Hematopoietic multipotent progenitor cell treated with erythropoietin and hydrocortisone succinate and interleukin-3 and kit ligand, for 17 days (in vitro differentiated cells): ENCODE measurements around the gene INCA1.
A peak's percentile ranks its signal among the peaks of the same experiment; 100 is the strongest.

Experiments used
- DNase-seq: peaks from one replicate; pipeline ENCODE4 v3.0.0-alpha.2; 2015; ENCODE audit warnings: low spot score

The INCA1 gene

DNA sequence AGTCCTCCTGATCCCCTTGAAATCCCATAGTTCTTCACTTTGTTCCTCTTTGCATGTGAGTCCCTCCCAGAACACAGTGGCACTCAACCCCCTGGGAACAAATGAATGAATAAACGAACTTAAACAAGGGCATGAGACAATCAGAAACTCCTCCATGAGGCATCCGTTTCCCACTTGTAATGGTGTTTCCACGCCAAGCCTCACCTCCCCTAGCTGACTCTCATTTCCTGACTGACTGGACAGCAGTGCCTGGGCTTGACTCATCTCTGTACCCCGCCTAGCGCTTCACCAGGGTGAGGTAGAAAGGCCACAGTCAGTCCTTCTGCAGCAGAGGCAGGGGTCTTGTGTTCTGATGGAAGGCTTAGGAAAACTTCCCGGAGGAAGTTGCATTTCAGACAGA is 14.6 kb upstream of the INCA1 start:
- no peak for DNase-seq

DNA sequence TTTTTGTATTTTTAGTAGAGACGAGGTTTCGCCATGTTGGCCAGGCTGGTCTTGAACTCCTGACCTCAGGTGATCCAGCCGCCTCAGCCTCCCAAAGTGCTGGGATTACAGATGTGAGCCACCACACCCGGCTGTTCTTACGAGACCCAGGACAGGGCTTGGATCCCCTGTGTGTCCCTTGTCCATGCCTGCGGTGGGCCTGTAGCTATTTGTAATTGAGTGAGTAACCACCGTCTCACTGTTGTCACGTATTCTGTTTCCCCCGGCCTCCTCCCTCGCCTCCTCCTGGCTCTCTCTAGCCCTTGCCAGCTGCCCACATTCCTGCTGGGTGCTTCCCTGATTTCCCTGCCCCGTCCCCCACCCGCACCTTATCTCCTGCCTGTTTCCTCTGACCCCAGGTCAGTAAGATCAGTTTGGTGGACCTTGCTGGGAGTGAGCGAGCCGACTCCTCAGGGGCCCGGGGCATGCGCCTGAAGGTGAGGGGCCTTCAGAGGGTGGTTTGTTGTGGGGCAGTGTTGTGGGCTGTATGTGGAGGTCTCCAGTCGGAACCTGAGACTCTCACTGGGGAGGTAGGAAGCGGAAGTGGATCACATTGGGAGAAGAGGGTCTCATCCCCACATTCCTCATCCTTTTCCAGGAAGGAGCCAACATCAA is 6.0 kb upstream of the INCA1 start:
- no peak for DNase-seq

DNA sequence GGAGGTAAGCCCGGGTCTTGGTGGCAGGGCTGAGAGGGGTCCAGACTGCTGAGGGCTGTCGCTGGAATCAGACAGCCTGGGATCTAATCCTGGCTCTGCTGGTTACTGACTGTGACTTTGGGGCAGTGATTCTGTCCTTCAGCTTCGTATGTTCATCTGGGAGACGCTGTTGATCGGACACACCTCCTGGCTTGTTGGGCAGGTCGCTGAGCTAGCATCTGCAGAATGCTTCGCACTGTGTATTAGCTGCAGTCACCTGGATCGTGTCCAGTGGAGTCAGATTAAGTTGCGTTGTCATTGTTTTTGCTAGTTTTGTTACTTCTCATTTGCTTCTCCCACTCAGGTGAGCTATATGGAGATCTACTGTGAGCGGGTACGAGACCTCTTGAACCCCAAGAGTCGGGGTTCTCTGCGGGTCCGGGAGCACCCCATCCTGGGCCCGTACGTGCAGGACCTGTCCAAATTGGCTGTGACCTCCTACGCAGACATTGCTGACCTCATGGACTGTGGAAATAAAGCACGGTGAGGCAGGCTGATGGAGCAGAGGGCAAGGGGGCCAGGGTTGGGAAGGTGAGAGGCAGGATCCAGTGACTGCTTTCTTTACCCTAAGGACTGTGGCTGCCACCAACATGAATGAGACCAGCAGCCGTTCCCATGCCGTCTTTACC is 4.9 kb upstream of the INCA1 start:
- DNase-seq = no peak

DNA sequence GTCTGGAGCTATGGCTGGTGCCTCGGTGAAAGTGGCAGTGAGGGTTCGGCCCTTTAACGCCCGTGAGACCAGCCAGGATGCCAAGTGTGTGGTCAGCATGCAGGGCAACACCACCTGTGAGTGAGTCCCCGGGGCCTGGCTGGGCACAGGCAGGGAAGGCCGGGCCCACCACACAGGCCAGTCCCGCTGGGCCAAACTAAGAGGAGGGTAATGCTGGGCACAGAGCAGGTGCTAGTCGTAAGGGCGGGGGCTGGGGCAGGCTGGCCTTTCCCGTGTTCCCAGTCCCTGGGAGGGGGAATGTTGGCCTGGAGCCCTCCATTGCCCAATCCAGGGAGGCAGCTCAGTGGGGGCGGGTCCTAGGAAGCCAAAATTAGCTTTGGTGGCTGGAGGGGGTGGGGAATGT is 2.9 kb upstream of the INCA1 start:
- no peak for DNase-seq

DNA sequence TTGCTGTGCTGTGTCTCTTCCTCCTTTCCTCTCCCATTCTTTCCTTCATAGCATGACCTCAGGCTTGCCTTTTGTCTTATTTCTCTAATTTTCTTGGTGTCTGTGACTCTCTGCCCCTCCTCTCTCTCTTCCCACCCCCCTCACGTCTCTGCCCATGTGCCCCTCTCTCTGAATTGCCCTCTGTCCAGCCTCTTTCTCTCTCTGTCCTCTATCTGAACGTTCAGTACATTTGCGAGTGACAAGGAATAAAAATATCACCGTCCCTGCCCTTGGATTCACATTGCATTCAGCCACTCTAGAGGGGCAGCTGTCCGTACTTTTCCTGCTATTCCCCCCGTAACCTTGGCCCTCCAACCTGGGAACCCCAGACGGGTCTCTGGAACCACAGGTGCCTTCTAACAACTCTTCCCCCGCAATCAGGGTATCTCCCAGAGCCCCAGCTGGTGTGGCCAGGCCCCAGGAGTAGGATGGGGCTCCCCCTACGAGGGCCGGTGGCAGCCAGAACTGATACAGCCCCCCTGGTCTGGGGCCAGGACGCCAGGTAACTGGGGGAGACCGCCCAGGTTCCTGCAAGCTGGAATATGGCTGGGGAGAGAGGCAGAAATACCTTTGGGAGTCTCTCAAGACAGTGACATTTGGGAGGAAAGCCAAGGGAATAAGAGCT is 2.2 kb upstream of the INCA1 start:
- DNase-seq = no peak

DNA sequence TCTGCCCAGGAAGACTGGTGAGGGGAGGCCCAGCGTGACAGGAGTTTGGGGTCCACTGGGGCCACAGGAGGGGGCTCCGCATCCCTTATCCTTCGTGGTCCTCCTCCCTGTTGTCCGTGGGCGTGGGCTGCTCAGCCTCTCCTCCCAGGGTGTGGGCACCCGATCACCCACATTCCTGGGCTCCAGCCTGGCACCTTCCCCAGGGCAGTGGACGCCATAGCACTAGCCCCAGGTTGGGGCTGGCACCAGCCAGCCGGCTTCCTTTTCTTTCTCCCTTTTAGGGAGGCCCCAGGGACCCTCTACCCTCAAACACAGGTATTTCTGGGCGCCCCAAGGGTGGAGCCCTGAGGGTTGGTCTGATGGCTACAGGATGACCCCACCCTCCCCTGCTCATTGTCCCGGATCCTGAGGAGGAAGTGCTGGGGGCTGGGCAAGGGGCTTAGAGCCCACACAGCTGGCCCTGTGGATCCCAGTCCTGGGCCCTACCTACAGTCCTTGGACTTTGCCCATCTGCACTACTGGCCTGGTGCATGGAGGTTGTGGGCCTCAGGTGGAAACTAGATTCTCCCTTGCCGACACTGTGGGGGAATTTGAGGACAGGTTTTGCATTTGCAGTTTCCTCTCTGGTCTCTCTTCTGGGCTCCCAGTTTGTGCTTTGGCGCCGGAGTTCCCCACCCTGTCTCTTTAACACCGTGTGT is 1.6 kb upstream of the INCA1 start:
- no peak for DNase-seq

DNA sequence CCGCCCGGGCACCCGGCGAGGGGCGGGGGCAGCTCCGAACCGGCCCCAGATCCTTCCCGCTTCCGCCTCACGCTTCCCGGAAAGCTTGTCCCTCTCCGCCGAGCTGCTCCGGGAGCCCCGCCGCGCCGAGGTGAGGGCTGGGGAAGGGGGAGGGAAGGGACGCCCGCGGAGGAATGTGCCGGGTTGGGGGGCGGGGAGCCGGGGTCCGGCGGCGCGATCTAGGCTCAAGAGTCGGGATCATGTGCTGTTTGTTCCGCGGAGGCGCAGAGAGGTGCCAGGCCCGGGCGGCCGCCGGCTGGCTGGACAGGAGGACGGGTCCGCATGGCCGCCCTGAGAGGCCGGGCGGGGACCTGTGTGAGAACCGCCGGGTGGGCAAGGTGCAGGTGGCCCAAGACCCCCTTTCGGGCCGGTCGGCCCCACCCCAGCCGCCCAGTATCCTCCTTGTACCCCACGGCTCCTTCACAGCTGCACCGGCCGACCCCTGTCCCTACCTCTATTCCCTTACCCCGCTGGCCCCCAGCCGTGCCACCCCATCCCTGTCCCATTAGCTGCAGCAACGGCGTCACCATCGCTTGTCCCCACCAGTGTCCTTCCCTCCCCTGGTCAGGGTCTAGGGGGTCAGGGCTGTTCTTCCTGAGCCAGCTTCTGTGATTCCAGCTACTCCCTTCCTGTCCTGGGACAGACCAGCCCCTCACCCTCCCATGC is 857 bp upstream of the INCA1 start:
- DNase-seq = no peak

DNA sequence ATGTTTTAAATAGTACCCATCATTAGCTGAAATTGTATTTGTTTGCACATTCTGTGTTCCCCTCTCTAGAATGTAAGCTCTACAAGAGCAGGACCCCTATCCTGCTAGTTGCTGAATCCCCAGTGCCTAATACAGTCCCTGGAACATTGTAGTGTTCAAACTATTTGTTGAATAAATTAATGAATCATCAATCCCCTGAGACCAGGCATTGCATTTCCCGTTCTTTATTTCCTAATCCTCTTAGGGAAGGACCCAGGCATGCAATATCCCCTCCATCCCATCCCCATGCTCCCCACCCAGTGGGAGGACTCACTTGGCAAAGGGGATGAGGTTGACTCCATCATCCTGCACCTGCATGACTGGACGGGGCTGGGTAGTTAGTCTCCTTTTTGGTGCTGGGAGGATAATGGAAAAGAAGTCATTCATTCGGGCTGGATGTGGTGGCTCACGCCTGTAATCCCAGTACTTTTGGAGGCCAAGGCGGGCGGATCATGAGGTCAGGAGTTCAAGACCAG is 3.2 kb downstream of the INCA1 start:
- DNase-seq = no peak

DNA sequence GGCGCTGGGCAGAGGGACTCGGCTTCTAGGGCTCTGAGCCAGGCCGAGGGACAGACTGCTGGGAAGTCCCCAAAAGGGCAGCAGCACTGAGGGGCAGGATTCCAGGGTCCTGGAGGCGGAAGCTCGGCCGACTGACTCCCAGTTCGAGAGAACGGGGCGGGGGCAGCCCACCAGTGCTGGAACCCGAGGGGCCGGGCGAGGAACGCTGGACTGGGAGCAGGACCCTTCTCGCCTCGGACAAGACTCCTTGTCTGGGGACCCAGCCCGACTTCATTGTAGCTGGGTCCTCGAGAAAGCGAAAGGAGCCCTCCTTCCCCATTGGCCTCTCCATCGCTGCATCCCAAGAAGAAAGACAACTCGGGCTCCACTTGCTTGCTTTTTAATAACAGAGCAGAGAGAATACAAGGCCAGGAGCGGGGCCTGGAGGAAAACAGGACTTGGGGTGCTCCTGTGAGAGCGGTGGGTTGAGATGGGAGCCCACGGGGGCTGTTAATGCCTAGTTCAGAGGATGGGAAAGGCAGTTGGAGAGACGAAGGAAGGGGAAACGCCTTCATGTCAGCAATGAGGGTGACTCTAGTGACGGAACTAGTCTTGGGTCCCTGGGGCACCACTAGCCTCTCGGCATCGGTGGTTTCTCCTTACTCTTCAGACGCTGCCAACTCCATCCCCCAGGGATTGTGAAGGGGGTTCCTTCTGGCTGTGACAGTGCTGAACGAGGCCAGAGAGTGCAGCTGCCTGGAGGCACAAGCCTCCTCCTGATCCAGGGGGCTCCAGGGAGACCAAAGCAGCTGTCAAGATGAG is 9.4 kb downstream of the INCA1 start:
- no peak for DNase-seq

DNA sequence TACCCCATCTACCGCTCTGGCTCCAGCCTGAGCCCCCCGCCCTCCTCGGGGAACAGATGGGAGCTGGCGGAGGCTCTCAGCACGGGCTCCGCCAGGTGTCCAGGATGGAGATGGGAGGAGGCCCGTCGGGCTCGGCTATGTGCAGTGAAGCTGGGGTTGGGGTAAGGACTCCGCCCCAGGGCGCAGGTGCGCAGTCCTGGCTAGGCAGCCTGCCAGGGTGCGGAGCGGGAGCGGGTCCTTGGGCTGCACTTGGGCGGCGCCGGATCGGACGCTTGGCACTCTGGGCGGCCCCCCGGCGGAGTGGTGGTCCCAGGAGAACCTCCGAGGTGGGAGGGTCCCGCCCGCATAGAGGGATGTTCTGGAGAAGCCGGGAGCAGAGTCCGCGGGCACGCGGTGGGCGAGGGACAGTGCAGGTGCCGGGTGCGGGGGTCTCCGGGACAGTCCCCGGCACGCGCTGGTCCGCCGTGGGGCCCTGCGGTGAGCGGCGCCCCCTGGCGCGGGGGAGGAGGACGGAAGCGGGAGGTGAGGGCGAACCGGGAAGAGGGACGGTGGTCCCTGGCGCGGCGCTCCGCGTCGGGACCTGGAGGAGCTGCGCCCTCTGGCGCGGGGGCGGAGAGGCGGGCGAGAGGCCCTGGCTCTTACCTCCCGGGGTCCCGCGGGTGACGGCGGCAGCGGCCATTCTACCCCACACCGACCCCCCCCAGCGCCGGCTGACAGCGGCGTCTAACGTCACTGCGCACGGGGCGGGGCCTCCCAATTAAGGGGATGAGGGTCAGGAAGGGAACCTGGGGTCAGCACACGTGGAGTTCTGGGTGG is 10.2 kb downstream of the INCA1 start, which contains the start of gene CAMTA2:
Gene CAMTA2 (minus strand): TSS at position 725 of the 816 bp plus-strand sequence. CDS start 1,453 bp downstream, outside the sequence.
- peak; percentile 81 for DNase-seq

DNA sequence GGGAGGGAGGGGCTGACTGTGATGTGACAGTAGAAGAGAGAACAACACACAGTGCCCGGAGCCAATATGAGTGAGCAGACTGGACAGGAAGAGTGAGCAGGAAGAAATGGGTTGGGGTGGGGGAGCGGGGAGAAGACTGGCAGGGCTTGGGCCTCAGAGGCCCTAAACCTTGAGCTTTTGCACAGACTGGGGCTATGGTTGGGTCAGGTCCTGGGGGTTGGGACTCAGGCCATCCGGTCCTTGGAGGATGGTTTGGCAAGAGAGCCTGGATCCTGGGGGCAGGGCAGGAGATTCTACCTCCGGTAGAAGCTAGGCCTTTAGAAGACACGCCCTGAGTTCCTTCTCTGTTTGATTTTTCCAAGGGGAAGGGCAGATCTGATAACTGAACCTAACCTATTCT is 10.9 kb downstream of the INCA1 start:
- no peak for DNase-seq

DNA sequence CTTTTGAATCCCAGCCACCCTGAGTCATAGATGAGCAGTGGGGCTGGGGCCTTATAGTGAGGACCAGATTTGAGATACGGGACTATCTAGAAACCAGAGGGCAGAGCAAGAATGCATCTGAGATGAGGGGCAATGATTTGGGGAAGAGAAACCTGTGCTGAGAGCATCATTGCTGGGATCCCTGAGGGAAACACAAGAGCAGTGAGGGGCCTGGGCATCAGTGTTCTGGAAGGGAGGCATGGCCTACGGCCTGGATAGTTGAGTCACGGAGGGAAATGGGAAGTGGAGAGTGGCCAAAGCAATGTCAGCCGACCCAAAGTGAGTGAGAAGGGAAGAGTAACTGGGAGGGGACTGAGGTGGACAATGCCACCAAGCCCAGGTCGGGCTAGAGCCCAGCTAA is 15.0 kb downstream of the INCA1 start:
- no peak for DNase-seq

DNA sequence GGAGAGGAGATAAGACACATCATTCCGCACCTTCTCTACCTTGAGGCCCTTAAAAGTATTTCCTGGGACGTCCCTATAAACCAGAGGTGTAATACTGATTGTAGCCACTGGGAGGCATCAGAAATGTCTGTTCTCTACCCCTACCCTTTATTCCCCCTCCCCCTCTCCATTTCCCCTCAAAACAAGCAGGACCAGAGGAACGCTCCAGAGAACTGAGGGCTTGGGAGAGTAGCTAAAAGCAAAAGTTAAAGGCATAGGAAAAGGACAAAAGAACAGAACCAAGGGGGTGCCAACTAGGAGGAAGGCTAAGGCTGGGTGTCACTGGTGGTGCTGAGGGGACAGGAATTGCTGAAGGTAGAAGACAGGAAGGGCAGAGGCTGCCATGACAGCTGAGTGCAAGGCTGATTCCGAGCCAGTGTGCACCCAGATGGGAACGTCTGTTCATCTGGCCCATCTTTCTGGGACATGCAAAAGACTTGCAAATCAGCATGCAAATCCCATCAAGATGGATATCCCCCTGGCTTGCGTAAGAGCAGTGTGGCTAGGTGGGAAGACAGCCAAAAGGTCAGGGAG is 16.6 kb downstream of the INCA1 start:
- peak; percentile 59 for DNase-seq

DNA sequence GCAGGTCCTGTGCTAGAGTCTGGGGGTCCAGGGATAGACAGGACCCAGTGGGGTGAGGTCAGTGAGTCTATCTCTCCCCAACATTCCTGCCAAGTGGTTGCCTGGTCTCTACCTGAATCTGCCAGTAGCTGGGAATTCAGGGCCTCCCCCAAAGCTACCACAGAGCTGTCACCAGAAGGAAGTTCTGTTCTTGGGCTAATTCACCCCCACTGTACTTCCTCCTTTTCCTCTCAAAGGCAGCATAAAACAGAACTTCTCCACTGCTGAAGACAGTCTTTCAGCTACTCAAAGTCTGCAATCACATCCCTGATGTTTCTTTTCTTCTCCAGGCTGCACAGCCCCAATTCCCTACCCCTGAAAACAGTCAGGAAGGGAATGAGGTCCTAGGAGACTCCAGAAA is 18.6 kb downstream of the INCA1 start:
- no peak for DNase-seq

DNA sequence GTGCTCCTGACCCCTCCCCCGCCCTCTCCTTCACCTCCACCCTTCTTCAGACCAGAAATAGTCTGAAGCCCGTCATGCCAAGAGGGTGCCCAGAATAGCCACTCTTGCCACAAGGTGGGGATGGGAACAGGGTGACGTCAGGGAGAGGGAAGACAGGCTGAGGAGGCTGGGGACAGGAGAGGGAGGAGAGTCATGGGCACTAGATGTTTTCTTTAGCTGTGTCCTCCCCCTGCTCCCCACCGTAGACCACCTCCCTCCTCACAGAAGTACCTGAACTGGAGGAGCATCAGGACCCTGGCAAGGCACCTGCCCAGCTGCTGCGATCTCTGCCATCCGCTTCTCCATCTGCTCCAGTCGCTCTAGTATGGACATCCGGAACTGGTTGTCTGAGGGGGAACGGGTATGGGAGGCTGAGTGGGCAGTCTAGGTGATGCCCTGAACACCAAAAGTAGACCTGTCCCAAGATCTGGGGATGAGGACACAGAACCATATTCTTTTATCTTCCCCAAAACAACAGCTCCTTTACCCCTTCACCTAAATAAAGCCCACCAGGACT is 23.1 kb downstream of the INCA1 start:
- DNase-seq = no peak

DNA sequence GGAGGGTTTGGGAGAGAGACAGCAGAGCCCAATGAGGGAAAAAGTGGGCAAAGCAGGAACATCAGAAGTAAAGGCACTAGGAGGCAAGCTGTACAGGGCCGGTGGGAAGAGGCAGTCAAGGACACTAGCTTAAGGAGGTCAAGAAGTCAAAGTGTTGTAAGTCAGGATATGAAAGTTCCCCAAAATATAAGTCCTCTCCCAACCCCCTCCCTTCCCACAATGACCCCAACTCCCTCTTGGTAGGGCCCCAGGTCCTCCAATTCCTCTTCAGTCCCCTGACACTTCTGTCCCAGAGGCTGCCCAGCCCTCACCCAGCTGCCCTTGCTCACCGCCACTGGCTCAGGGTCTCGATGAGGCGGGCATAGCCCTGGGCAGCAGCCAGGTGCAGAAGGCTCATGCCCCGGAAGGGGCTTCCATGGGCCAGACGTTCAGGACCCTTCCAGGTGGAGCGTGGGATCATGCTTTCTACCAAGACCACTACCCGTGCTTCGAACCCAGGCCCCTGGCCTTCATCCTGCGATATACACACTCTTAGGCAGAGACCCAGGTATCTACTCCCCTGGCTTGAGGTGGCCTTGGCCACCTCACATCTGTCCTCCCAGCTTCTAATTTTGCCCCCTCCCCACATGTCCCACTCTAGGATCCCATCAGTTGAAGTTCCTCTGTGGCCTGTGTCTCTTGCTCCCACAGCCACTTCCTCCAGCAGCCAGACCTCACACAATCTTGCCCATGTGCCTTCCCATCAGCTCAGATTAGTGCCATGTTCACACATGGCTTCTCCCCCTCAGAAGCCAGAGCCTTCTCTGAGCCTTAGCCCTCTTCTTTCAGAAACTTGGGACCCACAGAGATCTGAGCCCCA is 23.8 kb downstream of the INCA1 start:
- no peak for DNase-seq

DNA sequence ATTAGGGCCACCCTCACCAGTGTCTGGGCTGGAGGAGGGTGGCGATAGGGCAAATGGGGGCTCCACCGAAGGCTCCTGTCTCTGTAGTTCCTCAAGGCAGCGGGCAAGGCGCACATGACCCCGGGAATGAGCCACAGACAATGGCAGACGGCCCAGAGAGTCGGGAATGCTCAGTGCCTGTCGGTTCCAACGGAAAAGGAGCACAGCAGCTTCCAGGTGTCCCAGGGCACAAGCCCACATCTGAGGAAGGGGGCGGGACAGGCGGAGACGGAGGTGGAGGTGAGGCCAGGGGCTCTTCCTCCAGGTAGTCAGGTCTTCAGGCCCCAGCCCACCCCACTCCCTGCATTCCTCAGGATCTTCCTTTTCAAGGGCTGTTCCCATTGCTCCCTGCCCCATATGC is 24.6 kb downstream of the INCA1 start:
- no peak for DNase-seq

DNA sequence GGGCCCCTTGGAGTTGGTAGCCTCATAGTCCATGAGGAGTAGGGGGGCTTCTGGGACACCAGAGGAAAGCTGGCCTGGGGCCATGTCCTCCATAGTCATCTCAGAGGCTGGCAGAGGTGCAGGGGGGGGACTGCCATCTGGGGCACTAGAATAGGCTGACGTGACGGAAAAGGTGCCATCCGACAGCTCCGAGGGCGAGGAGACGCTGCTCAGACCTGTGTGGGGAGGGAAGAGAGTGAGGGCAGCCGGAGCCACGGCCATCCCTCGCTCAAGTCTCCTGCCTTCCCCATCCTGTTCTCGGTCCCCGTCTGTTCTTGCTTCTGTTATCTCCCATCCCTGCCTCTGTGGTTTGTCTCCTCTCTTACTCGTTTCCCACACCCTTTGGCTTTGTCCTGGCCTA is 25.0 kb downstream of the INCA1 start:
- DNase-seq = no peak

DNA sequence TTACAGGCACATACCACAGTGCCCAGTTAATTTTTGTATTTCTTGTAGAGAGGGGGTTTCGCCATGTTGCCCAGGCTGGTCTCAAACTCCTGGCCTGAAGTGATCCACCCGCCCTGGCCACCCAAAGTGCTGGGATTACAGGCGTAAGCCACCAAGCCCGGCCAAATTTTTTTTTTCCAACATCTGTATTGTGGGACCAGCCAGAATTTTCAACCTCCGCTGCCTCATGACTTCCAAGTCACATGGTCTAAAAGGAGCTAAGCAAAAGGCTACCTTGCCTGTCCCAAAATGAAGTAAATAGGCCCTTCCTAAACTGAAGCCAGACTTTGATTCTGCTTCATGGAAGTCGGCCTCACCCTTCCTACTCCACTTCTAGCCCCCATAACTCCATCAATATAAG is 25.5 kb downstream of the INCA1 start:
- DNase-seq = no peak
